Transverse colon (tissue), 4 donors: Measurements from ENCODE around the gene RRH. TPM values are rescaled to one million over a fixed set of nuclear protein-coding genes. Genes with fewer than 3 reads are reported as not detected.
A peak's percentile ranks its signal among the peaks of the same experiment; 100 is the strongest.

ENCODE experiments used
- DNase-seq: peaks from one replicate; pipeline ENCODE4 v3.0.0-alpha.2; 2019
- H3K27ac ChIP-seq, 4 donors: fragments of 200-600 bp; sonication (generic); 2 replicates each; pipeline ENCODE4 v1.5.1; 2016 to 2018; ENCODE audit warnings: inconsistent platforms in 4 of 4
- H3K27me3 ChIP-seq: fragments of 200-600 bp; sonication (generic); 2 replicates; pipeline ENCODE4 v1.5.1; 2017; ENCODE audit warnings: inconsistent platforms
- H3K36me3 ChIP-seq, 4 donors: fragments of 200-600 bp; sonication (generic); 2 replicates each; pipeline ENCODE4 v1.5.1; 2017 to 2019; ENCODE audit warnings: inconsistent platforms in 4 of 4
- H3K4me1 ChIP-seq, 4 donors: fragments of 200-600 bp; sonication (generic); 2 replicates each; pipeline ENCODE4 v1.5.1; 2017 to 2020; ENCODE audit warnings: inconsistent platforms in 4 of 4
- H3K4me3 ChIP-seq, 4 donors: fragments of 200-600 bp; sonication (generic); 1 replicate in 1 of 4; 2 replicates in 3 of 4; pipeline versions ENCODE4 v1.5.1 to v1.6.1; 2017 to 2019; ENCODE audit warnings: inconsistent platforms in 4 of 4
- H3K9me3 ChIP-seq, 2 donors: fragments of 200-600 bp; sonication (generic); 2 replicates each; pipeline ENCODE4 v1.5.1; 2017 to 2019; ENCODE audit warnings: inconsistent platforms in 2 of 2
- EP300 ChIP-seq: sonication (generic); formaldehyde crosslinking; IDR thresholded peaks from one replicate; pipeline ENCODE4 v1.6.1; 2017; ENCODE audit warnings: antibody characterized with exemption, low read depth
- POLR2A ChIP-seq: fragments of 450-650 bp; IDR thresholded peaks from one replicate; pipeline ENCODE4 v1.6.1; 2016; ENCODE audit warnings: antibody characterized with exemption, mild to moderate bottlenecking, moderate library complexity
- POLR2AphosphoS5 ChIP-seq, 3 donors: sonication (generic); formaldehyde crosslinking; IDR thresholded peaks; one replicate each; pipeline ENCODE4 v1.6.1; 2016; ENCODE audit warnings: antibody characterized with exemption in 3 of 3
- WGBS, 2 donors: methylation state at CpG; one replicate each; pipeline ENCODE4 v1.1.5; 2018; ENCODE audit warnings: low coverage in 1 of 2; 5-methylcytosine and 5-hydroxymethylcytosine counted together
- in situ Hi-C, 4 donors: fragments of 200-750 bp; cut with MboI; loops; one replicate each; pipeline versions ENCODE4 v1.15.0 to v1.15.1; 2017; ENCODE audit warnings: low sequenced_read_pairs in 3 of 4, low pct_ligation_motif_present in 1 of 4, low pct_unique_long_range_greater_than_20kb in 1 of 4
- intact Hi-C: fragments of 100-400 bp; cut with DNase I; formaldehyde crosslinking; loops from one replicate; pipeline ENCODE4 v1.15.1; 2023; ENCODE audit warnings: low total_unique reads
- total RNA-seq, 4 donors: library from RNA; depleted of rRNA; stranded (reverse); fragments of >200 nt; gene quantifications; one replicate each; pipeline ENCODE4 v1.1.0, GENCODE V29; 2016
- TF ChIP-seq, protein P1 (sequence below), 5 experiments: fragments of 200-600 bp in 3 of 5; fragments of 450-650 bp in 2 of 5; sonication (generic) in 3 of 5; IDR thresholded peaks; 1 replicate in 2 of 5; 2 replicates in 3 of 5; pipeline ENCODE4 v1.5.1; 2016 to 2017; ENCODE audit warnings: antibody characterized with exemption in 5 of 5, inconsistent platforms in 3 of 5, mild to moderate bottlenecking in 2 of 5, moderate library complexity in 1 of 5

RRH gene
- total RNA-seq, 4 donors from 2014 or later = not detected

- H3K27me3 ChIP-seq = no peaks in the 10 kb centered on the region
- no peak overlapping the region for H3K4me3 ChIP-seq
- peaks cover 0 to 7% (median 4%) of the 10 kb centered on the region in 4 donors for H3K4me1 ChIP-seq
- in situ Hi-C loops = loop anchor here (5.0 to 25.0 kb wide), 7 partner anchors 85 to 1172 kb away; partner anchors contain the start of genes CASP6 (in 2 of the 4) and MCUB (in 1 of the 4)
- H3K27ac ChIP-seq = no peak overlapping the region
- no peaks in the 10 kb centered on the region for H3K9me3 ChIP-seq
- no peak for TF ChIP-seq EP300
- TF ChIP-seq, protein P1, sequence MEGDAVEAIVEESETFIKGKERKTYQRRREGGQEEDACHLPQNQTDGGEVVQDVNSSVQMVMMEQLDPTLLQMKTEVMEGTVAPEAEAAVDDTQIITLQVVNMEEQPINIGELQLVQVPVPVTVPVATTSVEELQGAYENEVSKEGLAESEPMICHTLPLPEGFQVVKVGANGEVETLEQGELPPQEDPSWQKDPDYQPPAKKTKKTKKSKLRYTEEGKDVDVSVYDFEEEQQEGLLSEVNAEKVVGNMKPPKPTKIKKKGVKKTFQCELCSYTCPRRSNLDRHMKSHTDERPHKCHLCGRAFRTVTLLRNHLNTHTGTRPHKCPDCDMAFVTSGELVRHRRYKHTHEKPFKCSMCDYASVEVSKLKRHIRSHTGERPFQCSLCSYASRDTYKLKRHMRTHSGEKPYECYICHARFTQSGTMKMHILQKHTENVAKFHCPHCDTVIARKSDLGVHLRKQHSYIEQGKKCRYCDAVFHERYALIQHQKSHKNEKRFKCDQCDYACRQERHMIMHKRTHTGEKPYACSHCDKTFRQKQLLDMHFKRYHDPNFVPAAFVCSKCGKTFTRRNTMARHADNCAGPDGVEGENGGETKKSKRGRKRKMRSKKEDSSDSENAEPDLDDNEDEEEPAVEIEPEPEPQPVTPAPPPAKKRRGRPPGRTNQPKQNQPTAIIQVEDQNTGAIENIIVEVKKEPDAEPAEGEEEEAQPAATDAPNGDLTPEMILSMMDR (IDR thresholded peaks at IDR 0.05) = no peak
- TF ChIP-seq POLR2A = no peak
- no peak for TF ChIP-seq POLR2AphosphoS5 (IDR thresholded peaks at IDR 0.05)
- no peaks in the 10 kb centered on the region for H3K36me3 ChIP-seq
- DNase-seq = no peak
- intact Hi-C loops = loop anchor here (10.0 kb wide), 2 partner anchors 105 to 385 kb away; partner anchors contain the start of gene CASP6
- 94 to 95% methylated on average over 2 of the region's 2 CpGs for WGBS, 2 donors
These were observed 18.1 kb upstream of the RRH start for GRCh38 chr4:109809655-109810054.

- 53 to 62% methylated on average over 9 to 11 of the region's 11 CpGs for WGBS, 2 donors
- H3K27ac ChIP-seq = peak overlapping the region in 1 of 4 donors; percentile 14
- H3K4me3 ChIP-seq = no peak overlapping the region
- no peaks in the 10 kb centered on the region for H3K9me3 ChIP-seq
- in situ Hi-C loops (loop anchor here (5.0 to 25.0 kb wide), 7 partner anchors 86 to 1173 kb away; partner anchors contain the start of genes CASP6 (in 2 of the 4) and MCUB (in 1 of the 4)), intact Hi-C loops (loop anchor here (10.0 kb wide), 2 partner anchors 106 to 386 kb away; partner anchors contain the start of gene CASP6)
- TF ChIP-seq EP300 (no peak), POLR2A (no peak), POLR2AphosphoS5 (IDR thresholded peaks at IDR 0.05) (no peak)
- TF ChIP-seq, protein P1 (IDR thresholded peaks at IDR 0.05) = no peak
- no peaks in the 10 kb centered on the region for H3K27me3 ChIP-seq
- no peaks in the 10 kb centered on the region for H3K36me3 ChIP-seq
- H3K4me1 ChIP-seq = peaks cover 0 to 10% (median 5%) of the 10 kb centered on the region in 4 donors
- peak; percentile 11 for DNase-seq
These were observed 17.0 kb upstream of the RRH start for GRCh38 chr4:109810552-109811387.

DNA sequence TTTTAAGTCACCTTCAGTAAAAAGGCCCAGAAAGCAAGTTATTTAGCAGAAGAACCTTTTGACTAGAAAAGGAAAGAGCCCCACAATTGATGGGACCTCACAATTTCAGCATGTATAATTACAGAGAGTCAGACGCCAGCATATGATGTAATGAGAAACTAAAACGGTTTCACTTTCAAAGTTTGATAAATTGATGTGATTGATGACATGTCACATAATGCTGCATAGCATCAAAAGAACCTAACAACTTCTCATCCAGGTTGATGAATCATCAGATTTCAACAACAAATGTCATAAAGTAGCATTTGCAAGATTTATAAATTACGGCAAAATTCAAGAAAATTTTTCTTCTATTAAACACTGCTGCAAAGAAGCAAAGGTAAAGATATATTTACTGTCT, 16.1 kb upstream of the RRH start:
- no peaks in the 10 kb centered on the region for H3K9me3 ChIP-seq
- TF ChIP-seq POLR2AphosphoS5 (IDR thresholded peaks at IDR 0.05) (no peak), POLR2A (no peak), EP300 (no peak)
- TF ChIP-seq, protein P1 (IDR thresholded peaks at IDR 0.05) = no peak
- no peak overlapping the region for H3K27ac ChIP-seq
- in situ Hi-C loops (loop anchor here (5.0 to 25.0 kb wide), 7 partner anchors 87 to 1174 kb away; partner anchors contain the start of genes CASP6 (in 2 of the 4) and MCUB (in 1 of the 4)), intact Hi-C loops (loop anchor here (10.0 kb wide), 2 partner anchors 107 to 387 kb away; partner anchors contain the start of gene CASP6)
- no peaks in the 10 kb centered on the region for H3K36me3 ChIP-seq
- WGBS, 2 donors = 54 to 60% methylated on average over 3 of the region's 3 CpGs
- peaks cover 5 to 19% (median 12%) of the 10 kb centered on the region in 4 donors for H3K4me1 ChIP-seq
- no peak for DNase-seq
- H3K4me3 ChIP-seq = no peak overlapping the region
- no peaks in the 10 kb centered on the region for H3K27me3 ChIP-seq
